Measurements from ENCODE around the gene PDE10A.
"Not testable (repeated sequence)": the region's sequence is repeated elsewhere in the genome, so short reads cannot be mapped to it uniquely, and the experiment has no call there.

PDE10A gene

DNA sequence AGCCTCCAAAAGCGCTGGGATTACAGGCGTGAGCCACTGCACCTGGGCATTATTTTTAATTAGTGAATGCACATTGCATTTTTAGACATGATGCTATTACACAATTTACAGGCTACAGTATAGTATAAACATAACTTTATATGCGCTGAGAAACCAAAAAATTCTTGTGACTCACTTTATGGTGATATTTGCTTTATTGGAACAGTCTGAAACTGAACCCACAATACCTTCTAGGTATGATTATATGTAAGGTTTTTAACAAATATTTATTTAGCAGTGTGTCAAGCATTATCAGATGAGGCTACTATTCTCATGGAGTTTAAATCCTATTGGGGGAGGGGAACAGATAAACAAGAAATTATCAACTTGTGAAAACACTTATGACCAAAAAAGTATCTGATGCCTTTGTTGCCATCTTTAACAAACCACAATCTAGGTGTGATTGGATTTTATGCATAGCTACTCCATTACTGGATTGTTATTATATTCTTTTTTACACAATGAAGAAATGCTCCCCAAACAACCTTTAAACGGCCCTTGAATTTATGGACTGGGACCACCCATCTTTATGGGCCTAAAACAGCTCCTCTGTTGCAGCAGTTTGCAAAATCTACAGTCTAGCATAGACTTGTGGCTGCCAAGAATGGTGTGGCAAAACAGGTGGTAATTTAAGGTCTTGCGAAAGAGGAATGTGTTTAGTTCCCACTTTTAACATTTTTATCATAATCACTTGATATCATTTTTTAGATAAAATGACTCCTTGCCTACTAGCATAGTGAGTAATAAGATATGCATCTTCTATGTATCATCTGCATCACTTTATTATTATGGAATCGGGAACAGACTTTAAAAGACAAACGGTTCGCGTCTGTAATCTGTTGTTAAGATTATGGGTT is 194.5 kb downstream of the PDE10A start:
- no peak for DNase-seq (ENCODE audit: low spot score)

DNA sequence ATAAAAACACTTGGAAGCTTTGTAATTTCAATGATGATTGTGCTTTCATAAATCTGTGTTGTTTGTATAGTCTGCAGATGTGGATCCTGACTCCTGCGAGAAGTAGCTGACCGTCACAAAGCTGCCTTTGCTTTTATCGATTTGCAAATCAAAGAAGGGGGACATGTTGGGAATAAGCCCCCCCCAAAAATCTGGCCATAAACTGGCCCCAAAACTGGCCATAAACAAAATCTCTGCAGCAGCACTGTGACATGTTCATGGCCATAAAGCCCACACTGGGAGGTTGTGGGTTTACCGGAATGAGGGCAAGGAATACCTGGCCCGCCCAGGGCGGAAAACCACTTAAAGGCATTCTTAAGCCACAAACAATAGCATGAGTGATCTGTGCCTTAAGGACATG is 199.5 kb downstream of the PDE10A start:
- not testable (repeated sequence) for DNase-seq (ENCODE audit: low spot score)

DNA sequence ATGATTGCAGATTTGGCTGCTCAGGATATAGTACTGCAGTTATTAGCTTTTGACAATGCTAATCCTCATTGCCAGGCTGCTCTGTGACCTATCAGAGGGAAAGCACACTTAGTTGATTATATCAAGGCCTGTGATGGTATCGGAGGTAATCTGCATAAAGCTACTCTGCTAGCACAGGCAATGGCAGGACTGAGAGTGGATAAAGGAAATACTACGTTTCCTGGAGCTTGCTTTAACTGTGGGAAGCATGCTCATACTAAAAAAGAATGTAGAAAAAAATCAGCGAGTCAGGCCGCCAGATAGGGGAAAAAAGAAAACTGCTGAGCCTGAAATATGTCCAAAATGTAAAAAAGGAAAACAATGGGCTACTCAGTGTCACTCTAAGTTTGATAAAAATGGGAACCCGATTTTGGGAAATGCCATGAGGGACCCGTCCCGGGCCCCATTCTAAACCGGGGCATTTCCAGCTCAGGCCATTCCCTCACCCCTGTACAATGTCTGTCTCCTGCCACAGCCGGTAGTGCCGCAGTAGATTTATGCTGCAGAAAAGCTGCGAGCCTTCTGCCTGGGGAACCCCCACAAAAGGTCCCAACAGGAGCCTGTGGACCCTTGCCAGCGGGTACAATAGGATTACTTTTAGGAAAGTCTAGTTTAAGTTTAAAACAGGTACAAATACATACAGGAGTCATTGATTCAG is 203.3 kb downstream of the PDE10A start:
- not testable (repeated sequence) for DNase-seq (ENCODE audit: low spot score)

DNA sequence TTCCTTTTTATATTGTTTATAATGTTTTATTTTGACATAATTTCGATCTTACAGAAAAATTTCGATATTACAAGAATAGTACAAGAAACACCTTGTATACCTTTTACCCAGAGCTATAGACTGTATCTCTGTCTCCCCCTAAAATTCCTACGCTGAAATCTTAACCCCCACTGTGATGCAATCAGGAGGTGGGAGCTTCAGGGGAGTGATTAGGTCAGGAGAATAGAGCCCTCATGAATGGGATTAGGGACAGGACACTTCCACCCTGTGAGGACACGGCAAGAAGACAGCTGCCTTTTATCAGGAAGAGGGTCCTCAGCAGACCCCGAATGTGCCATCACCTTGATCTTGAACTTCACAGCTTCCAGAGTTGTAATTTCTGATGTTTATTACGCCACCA is 204.9 kb downstream of the PDE10A start:
- no peak for DNase-seq (ENCODE audit: low spot score)

DNA sequence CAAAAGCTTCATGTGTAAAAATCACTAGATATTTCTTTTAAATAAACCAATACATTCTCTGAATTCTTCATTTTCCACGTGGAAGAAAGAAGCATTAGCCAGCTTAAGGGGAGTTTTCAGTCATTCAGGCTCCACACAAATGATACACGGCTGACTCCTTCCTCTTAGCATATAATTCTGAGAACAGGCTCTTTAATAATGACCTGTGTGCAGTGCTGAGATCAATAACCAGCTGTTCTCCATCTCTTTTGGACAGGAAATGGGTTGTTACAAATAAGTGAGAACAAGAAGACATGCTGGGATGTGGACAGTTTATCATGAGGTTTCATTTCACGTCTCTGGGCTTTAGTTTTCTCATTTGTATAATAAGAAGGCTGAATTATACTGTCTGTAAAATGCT is 206.8 kb downstream of the PDE10A start:
- DNase-seq (ENCODE audit: low spot score) = no peak

DNA sequence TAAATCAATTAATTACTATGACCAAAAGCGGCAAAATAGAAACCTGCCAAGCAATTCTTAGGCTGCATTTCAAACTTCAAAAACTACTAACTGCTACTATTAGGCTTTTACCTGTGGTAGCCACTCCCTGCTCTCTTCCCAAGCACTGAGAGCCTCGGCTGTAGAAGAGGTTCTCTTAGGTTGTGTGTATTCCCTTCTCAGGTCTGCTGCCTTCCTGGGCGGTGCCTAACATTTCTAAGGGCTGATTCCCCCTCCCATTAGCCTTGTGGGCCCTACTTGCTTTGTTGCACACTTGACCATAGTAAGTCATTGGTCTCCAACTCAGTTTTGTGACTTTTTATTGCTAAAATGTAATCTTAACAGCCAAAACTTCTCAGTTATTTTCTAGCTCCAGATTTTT is 207.6 kb downstream of the PDE10A start:
- DNase-seq (ENCODE audit: low spot score) = no peak

DNA sequence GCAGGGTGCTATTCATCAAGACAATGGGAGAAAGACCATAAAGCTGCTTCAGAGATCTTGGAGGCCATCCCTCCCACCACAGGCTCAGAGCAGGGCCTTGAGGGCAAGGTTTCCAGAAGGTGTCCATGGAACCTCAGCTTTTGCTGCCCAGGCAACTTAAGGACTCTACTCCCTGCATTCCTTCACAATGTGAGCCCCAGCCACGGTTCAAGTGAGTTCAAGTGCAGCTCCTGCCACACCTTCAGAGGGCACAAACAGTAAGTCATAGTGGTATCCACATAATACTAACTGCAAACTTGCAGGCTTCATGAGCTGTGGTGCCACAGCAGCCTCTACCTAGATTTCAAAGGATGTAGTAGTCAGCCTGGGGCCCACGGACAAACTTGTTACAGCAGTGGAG is 209.6 kb downstream of the PDE10A start:
- no peak for DNase-seq (ENCODE audit: low spot score)

DNA sequence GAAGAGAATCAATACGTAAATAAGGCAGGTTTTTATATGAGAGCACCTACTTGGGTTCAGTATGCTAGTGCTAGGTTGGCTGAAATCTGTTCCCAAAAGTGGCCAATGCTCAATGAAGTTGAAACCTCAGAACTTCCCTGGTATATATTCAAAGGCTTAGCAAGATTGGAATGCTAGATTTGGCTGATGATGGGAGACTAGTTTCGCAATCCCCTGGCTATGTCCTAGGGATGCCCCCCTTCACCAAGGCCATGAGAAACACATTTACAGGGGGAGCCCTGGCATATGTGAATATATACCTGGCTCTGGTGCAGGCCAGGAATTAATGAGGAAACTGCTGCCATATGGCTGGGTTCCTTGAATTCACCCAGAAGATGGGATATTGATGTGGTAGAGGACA is 211.2 kb downstream of the PDE10A start:
- no peak for DNase-seq (ENCODE audit: low spot score)

DNA sequence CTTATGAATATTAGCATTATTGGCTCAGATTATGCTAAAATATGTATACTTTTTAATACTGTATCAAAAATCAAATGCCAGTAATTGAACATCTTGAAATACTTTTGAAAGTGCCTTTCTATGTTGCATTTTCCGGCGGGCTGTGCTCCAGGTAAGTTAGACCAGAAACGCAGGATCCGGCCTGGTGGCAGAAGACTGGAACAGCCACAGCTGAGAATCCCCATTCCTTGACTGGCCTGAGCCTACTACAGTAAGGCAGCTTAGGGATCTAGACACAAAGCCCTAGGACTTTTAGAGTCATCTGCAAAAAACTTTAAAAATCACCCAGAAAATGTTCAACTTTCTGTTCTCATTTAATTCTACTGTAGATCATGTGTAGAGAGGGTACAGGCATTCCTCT is 214.8 kb downstream of the PDE10A start:
- DNase-seq (ENCODE audit: low spot score) = no peak

DNA sequence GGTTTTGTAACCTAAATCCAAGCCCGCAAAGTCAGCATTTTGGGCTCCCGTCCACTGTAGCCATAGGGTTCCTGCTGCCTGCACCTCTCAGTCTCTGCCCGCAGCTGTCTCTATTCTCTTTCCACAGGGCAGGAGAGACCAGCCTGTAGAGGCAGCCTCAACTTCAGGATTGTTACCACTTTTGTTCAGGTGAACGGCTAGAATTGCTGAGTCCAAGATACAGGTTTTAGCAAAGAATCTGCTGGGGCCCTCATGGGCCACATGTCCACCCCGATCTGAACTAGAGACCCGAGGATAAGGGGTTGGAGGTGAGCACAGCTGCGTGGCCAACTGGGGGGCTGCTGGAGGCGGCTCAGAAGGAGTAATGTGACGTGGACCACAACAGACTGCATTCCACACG is 215.9 kb downstream of the PDE10A start:
- DNase-seq (ENCODE audit: low spot score) = no peak

DNA sequence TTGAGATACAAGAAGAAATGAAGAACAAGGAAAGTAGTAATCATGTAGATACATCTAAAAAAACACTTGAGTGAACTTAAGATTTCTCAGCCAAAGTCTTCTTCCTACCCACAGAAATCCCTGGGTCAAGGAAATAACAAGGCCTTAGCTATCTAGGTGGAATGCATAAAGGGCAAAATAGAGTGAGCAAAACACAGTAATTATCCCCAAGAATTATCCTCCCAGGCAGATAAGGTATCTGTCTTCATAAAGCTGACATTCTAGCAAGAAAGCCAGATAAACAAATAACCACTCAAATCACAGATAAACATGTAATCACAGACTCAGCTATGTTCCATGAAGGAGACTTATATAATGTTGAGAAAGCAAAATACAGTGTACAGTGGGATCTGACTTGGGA is 216.7 kb downstream of the PDE10A start:
- DNase-seq (ENCODE audit: low spot score) = no peak

DNA sequence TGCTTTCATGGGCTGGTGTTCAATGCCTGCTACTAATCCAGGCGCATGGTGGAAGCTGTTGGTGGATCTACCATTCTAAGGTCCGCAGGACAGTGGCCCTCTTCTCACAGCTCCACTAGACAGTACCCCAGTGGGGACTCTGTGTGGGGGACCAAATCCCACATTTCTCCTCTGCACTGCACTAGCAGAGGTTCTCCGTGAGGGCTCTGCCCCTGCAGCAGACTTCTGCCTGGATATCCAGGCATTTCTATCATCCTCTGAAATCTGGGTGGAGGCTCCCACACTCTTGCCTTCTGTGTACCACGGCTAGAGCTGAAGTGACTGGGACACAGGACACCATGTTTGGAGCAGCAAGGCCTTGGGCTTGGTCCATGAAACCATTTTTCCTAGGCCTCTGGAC is 219.6 kb downstream of the PDE10A start:
- DNase-seq (ENCODE audit: low spot score) = no peak

DNA sequence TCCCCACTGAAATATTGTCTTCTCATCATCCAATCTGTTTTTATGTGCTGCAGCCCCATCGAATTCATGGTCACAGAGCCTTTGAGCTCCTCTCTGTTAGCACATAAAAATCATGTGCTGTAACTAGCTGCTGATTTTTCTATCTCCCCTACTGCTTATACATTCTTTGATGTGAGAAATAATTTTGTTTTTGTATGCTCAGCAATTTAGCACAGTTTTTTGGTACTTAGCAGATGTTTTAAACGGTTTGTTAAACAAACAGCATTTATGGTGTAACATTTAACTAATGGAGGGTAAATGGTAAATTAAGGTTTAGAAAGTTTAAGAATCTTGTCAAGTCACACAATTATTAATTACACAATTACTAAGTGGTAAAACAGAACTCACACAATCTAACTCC is 221.9 kb downstream of the PDE10A start:
- DNase-seq (ENCODE audit: low spot score) = no peak

DNA sequence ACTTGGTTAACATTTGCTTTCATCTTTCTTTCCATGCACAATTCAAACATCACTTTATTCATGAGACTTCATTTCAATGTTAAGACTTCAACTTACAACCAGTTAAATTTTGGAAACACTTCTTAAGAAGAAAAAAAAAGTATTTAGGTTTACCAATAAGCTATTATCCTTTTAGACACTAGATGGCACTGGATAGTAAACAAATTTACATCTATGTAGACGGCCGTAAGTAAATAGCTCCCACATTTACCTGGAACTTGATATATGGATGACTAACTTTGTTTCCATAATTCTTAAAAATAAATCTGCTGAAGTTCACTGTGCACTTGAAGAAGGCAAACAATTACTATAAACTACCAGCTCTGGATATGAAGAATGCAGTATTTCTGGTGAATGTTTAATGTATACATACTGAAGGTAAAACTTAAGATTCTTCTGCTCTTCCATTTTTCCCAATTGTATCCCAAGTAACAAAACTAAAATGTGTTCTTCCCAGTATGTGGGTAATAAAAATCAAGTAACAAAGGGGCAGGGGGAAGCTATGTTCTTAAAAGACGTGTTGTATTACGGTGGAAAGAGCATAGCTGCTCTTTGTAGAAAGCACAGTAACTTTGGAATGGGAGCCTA is 223.0 kb downstream of the PDE10A start:
- no peak for DNase-seq (ENCODE audit: low spot score)

DNA sequence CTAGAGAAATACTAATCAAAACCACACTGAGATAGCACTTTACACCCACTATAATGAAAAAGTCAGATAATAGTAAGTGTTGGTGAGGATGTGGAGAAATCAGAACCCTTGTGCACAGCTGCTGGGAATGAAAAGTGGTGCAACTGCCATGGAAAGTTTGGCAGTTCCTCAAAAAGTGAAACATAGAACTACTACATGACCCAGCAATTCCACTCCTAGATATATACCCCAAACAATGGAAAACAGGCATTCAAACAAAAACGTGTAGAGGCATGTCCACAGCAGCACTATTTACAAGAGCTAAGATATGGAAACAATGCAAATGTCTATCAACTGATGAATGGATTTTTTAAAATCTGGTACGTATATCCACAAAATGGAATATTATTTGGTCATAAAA is 236.1 kb downstream of the PDE10A start:
- no peak for DNase-seq (ENCODE audit: low spot score)

DNA sequence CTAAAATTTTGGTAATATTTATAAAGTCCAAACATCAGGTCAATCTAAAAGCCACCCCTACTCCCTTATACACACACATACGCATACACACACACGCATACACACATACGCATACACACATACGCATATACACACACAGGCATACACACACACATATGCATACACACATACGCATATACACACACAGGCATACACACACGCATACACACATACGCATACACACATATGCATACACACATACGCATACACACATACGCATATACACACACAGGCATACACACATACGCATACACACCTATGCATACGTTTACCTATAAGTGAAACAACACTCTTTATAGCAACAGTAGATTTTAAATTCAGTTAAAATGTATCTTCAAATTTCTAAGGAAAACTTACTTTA is 240.8 kb downstream of the PDE10A start:
- no peak for DNase-seq (ENCODE audit: low spot score)

DNA sequence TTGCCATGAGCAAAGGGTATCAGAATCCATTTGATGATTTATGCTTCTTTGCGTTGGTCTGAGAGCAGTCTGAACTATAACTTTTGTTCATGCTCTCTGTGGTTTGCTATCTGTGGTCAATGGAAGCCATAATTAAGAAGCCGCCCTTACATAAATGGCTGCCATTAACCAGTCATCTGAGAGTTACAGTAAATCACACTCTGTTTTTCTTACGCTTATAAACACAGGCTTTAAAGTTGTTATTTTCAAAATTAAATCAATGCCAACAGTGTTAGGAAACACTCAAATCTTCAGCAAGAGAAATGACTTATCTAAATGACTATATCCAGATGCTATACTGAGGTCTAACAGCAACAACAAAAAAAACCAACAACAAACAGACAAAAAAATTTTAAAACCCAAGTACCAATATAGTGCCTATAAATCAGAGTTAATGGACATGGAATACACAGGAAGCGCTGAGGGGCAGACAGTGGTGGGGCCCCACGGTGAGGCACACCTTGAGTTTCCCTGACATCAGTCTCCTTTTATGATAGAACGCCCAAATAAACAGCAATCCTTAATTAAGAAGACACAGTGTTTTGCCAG is 245.7 kb downstream of the PDE10A start:
- no peak for DNase-seq (ENCODE audit: low spot score)

DNA sequence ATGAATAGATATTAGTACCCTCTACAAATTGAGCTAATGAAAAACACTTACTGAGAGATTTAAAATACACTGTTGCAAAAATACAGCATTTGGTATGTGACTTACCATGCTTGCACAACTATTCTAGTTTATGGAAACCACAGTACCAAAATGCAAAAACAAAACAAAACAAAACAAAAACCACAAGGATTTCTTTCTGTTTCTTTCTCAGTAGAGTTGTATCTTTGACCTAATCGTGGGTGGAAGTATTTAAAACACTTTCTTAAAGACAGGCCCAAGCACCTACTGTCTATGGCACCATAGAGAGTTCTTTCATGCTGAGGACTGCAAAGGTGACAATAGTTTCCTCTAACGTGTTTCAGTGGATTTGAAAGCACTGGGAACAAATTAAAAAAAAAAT is 258.3 kb downstream of the PDE10A start:
- DNase-seq (ENCODE audit: low spot score) = no peak

DNA sequence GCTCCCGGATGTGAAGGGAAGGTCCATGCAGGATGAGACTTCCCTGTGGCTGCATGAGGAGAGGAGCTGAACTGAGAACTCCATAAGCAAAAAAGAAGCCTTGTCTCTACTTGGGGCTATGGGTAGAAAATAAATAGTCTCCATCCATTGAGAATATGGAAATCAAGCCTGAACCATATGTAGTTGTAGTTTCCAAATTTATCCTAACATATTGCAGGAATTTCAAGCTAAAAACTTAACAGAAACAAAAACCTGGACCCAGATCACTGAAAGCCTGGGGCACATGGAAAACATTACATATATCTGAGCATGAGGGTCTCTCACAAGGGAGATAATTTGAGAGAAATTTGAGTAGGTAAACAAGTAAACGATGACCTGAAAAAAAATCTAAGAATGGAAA is 258.7 kb downstream of the PDE10A start:
- DNase-seq (ENCODE audit: low spot score) = no peak

DNA sequence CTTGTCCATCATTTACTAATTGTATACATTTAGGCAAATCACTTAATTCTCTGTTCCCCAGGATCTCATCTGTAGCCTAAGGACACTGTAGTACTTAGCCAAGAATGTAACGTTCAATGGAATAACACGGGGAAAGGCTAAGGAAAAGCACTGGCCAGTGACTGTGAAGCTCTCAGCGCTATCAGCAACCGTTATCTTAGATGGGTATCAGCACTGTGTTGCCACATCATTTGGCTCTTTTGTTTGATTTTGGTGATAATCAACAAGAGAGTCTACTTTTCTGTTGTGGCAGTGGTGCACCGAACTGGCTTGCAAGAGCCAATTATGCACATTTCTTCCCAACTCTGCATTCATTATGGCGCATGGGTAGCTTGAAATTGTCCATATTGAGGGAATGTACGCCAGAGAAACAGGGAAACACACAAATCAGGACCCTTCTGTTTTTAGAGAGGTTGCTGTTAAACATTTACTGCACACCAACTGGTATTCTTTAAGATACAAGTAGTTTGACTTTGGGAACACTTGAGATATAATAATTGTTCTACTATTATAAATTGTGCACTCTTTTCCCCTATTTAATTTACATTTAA is 259.9 kb downstream of the PDE10A start:
- DNase-seq (ENCODE audit: low spot score) = no peak

DNA sequence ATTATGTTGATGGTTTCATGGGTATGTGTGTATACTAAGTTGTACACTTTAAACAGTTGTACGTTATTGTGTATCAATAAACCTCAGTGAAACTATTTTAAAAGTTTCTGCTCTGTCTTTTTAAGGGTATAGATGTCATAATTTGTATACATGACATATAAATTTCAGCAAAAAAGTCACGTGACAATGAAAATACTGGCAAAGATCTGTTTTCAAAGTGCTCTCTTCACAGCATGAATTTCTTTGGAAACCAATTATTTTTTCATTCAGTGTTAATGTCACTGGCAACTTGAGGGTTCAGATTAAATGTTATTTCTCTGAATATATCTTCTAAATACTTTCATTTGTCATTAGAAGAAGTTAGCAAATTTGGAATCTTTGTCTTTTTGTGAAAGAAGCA is 261.9 kb downstream of the PDE10A start:
- DNase-seq (ENCODE audit: low spot score) = no peak

DNA sequence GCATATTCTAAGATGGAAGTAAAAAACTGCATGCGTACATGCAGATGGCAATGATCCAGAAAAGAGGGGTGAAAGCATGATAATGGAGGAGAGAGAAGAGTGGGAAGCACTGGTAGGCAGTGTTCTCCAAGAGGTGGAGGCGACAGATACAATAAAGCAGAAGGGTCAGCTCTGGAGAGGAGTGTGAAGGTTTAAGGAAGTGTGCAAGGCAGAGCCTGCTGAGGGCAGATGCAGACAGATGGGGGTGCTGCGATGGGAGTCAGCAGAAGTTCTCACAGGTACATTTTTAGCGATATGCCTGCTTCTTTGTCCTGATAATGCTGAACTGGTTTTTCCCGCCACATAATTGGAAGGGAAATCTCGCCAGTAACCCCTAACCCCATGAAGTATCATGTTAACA is 272.6 kb downstream of the PDE10A start:
- no peak for DNase-seq (ENCODE audit: low spot score)

Measured in HuH-7.5 (cell line).